ENCODE results near the gene TRUB1.

GRCh38 chr10:114894911-114895310 is 43.1 kb upstream of the TRUB1 start:
- TF ChIP-seq CTCF (IDR thresholded peaks at IDR 0.05) (no peak), EP300 (IDR thresholded peaks at IDR 0.05) (no peak), POLR2A (IDR thresholded peaks at IDR 0.05) (no peak)
